ENCODE measurements around the gene ANKRD24.

The ANKRD24 gene

DNA sequence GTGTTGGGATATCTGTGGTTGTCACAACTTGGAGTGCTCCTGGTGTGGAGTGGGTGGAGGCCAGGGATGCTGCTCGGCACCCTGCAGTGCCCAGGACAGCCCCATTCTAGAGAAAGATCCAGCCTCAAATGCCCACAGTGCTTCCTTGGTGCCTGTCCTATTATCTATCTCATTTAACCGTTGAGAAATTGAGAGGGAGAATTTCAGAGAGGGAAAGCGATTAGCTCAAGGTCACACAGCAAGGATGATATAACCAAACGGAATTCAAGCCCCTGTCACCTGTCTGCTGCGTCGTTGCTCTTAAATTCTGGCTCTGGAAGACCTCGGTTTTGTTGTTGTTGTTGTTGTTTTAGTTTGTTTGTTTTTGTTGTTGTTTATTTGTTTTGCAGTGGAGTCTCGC, 13.5 kb downstream of the ANKRD24 start:
- TF ChIP-seq CTCF (IDR thresholded peaks at IDR 0.05): no peak
- Histone ChIP-seq H3K4me3 (no peak overlapping the region), H3K27ac (no peak overlapping the region)
- no peak for DNase-seq (ENCODE audit: low spot score)

DNA sequence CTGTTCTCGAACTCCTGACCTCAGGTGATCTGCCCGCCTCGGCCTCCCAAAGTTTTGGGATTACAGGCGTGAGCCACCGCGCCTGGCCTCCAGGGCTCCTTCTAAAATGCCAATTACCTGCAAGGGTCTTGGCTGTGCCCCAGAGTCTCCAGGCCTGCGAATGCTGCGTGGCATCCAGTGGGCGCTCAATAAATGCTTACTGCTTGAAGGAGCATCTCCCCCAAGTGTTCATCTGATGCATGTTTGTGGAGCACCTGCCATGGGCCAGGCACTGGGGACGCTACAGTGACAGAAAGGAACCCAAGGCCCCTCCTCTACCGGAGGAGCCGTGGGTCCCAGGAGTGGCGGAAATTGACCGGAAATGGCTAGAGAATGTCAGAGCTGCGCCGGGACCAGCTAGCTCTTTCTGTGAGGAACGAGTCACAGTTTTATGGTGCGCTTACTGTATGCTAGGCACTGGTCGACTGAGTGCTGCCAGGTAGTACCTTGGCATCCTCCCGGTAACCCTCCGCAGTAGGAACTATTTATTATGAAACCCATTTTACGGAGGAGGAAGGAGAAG, 14.2 kb downstream of the ANKRD24 start:
- no peak for DNase-seq (ENCODE audit: low spot score)
- Histone ChIP-seq H3K4me3 (no peak overlapping the region), H3K27ac (no peak overlapping the region)
- TF ChIP-seq CTCF (IDR thresholded peaks at IDR 0.05): no peak

- Histone ChIP-seq H3K4me3 (no peak overlapping the region), H3K27ac (no peak overlapping the region)
- DNase-seq (ENCODE audit: low spot score): no peak
- no peak for TF ChIP-seq CTCF (IDR thresholded peaks at IDR 0.05)
Measured at GRCh38 chr19:4197228-4197624, 14.7 kb downstream of the ANKRD24 start.

DNA sequence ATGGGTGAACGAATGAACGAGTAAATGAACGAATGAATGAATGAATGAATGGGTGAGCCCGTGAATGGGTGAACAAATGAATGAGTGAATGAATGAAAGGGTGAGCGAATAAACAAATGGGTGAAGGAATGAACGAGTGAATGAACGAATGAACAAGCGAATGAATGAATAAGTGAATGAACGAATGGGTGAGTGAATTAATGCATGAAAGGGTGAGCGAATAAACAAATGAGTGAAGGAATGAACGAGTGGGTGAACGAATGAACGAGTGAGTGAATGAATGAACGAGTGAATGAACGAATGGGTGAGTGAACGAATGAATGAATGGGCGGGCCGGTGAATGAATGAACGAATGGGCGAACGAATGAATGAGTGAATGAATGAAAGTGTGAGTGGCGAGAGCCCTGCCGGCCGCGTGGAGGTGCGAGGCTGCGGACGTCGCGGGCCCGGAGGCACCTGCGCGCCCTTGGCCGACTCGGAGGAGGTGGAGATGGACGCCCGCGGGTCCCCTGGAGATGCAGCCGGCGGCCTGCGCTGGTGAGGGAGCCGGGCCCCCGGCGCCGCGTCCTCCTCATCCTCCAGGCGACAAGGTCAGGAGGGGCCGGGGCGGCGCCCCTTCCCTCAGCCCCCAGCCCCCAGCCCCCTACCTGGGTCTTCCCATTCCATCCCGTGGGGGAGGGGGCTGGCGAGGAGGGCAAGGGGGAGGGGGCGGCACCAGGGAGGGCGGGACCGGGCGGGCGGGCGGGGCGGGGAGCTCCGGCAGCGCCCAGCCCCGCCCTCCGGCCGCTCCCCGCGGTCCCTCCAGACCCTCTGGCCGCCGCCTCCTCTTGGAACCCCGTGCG, 15.4 kb downstream of the ANKRD24 start:
- DNase-seq (ENCODE audit: low spot score): no peak

DNA sequence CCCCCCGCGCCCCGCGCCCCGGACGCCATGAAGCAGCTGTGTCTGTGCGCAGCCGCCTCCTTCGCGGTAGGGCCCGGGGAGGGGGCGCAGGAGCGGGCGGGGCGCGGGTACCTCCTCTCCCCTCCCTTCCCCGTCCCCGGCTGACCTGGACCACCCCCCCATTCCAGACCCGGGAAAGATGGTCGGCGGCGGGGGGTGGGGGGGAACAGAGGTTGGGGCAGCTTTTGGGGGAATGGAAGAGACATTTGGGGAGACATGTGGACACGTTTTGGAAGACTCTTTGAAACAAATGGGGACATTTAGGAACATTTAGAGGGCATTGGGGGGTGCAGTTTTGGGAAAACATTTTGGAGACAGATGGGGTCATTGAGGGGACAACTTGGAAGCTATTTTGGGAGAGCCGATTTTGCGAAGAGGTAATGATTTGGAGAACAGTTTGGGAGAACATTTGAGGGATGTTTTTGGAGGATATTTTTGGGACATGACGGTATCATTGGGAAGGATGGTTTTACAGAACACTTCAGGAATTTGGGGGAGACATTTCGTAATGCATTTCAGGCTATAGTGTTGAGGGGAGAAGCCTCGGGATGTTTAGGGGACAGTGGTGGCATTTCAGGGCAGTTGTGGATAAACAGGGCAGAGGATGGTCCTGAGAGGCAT, 16.1 kb downstream of the ANKRD24 start:
- no peak overlapping the region for H3K4me3 ChIP-seq
- no peak for TF ChIP-seq CTCF (IDR thresholded peaks at IDR 0.05)
- no peak overlapping the region for H3K27ac ChIP-seq
- no peak for DNase-seq (ENCODE audit: low spot score)

More for the DNA sequence above, 15.4 kb downstream of the ANKRD24 start:
- no peak overlapping the region for H3K27ac ChIP-seq
- TF ChIP-seq CTCF (IDR thresholded peaks at IDR 0.05): no peak
- H3K4me3 ChIP-seq: no peak overlapping the region

GRCh38 chr19:4199699-4200293, 17.3 kb downstream of the ANKRD24 start:
- H3K4me3 ChIP-seq: no peak overlapping the region
- no peak overlapping the region for H3K27ac ChIP-seq
- no peak for TF ChIP-seq CTCF (IDR thresholded peaks at IDR 0.05)
- DNase-seq (ENCODE audit: low spot score): no peak

Data from coronary artery (tissue), 2 donors.